Vagina (tissue), 2 donors: ENCODE data around the gene KLHL20. TPM values are rescaled to one million over a fixed set of nuclear protein-coding genes. Genes with fewer than 3 reads are reported as not detected.

Experiments
- DNase-seq, 2 donors: peaks; one replicate each; pipeline ENCODE4 v3.0.0-alpha.2; 2017; ENCODE audit errors: extremely low spot score in 2 of 2
- H3K27ac ChIP-seq: fragments of 200-600 bp; sonication (generic); one replicate; pipeline ENCODE4 v1.5.1; 2019
- H3K27me3 ChIP-seq: fragments of 200-600 bp; sonication (generic); one replicate; pipeline ENCODE4 v1.5.1; 2019
- H3K36me3 ChIP-seq, 2 donors: fragments of 200-600 bp; sonication (generic); one replicate each; pipeline ENCODE4 v1.5.1; 2017 to 2019
- H3K4me1 ChIP-seq: fragments of 200-600 bp; sonication (generic); one replicate; pipeline ENCODE4 v1.5.1; 2019
- H3K4me3 ChIP-seq, 2 donors: fragments of 200-600 bp; sonication (generic); 1 replicate in 1 of 2; 2 replicates in 1 of 2; pipeline ENCODE4 v1.5.1; 2016 to 2019
- H3K9me3 ChIP-seq: fragments of 200-600 bp; sonication (generic); one replicate; pipeline ENCODE4 v1.5.1; 2019
- POLR2A ChIP-seq, 2 donors: fragments of 450-650 bp; IDR thresholded peaks; one replicate each; pipeline ENCODE4 v1.6.1; 2017; ENCODE audit warnings: antibody characterized with exemption in 2 of 2, mild to moderate bottlenecking in 2 of 2, moderate library complexity in 2 of 2
- POLR2AphosphoS5 ChIP-seq, 2 donors: sonication (generic); formaldehyde crosslinking; IDR thresholded peaks; one replicate each; pipeline ENCODE4 v1.9.0; 2017; ENCODE audit warnings: antibody characterized with exemption in 2 of 2, mild to moderate bottlenecking in 2 of 2, low read depth in 1 of 2; ENCODE audit not compliant: insufficient read depth in 1 of 2
- intact Hi-C: fragments of 100-400 bp; cut with DNase I; formaldehyde crosslinking; loops from one replicate; pipeline ENCODE4 v1.15.1; 2023
- small RNA-seq: library from RNA; depleted of rRNA; stranded (forward); fragments of <200 nt; gene quantifications from one replicate; pipeline ENCODE3, GENCODE V24; 2016
- total RNA-seq: library from RNA; depleted of rRNA; stranded (reverse); fragments of >200 nt; gene quantifications from one replicate; pipeline ENCODE4 v1.2.3, GENCODE V29; 2016
- TF ChIP-seq, protein P1 (sequence below), 3 experiments: fragments of 450-650 bp in 2 of 3; fragments of 200-600 bp in 1 of 3; sonication (generic) in 1 of 3; IDR thresholded peaks; one replicate each; pipeline ENCODE4 v1.5.1; 2017 to 2019; ENCODE audit warnings: antibody characterized with exemption in 3 of 3, mild to moderate bottlenecking in 2 of 3, moderate library complexity in 2 of 3

KLHL20 gene
- total RNA-seq, 1 donor from 2014 or later = 14.7 TPM

DNA sequence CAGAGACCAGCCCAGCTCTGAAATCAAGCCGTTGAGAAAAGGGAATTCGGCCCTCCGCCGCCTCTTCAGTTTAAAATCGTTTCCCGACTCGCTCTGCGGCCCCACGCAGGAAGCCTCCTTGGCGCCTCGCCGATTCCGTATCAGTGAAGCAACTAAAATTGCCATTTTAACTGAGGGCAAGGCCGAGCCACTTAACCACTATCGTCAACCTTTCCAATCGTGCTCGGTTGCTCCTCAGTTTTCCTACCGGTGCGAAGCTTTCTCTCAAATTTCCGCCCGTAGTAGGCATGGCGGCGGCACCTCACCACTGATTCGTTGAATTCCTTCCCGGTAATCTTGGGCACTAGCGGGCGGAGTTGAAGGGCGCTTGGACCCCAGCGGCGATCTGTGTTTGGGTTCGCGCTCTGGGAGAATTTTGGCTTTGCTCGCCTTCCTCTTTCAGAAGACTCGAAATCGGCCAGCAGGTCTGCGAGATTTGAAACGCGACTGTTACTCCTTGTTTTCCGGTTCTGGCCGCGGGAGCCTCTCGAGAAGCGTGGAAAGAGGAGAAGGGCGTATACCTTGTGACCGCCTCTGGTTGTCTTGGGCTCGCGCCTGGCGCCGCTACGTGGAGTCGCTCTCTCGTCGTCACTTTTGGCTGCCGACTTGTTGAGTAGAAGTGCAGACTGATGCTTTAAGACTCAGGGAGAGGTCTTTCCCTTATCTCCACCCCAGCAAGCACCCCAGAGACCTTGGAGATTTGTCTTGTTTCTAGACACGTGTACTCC, 109.7 kb downstream of the KLHL20 start, which contains the start of the genes CENPL and DARS2:
Gene CENPL, minus strand, starts transcription at position 569 of the 767 bp plus-strand sequence. CDS start 13,584 bp downstream, outside the sequence.
Gene DARS2, plus strand, starts transcription at position 359 of the 767 bp plus-strand sequence. CDS start 557 bp downstream, outside the sequence.
- Histone ChIP-seq H3K27me3 (no peaks in the 10 kb centered on the region), H3K4me3 (peak within 1 kb of the TSS; percentile 60 to 81), H3K9me3 (no peaks in the 10 kb centered on the region), H3K27ac (peak within 1 kb of the TSS; percentile 87), H3K36me3 (peaks cover 0 to 6% of the 10 kb centered on the region in 2 donors), H3K4me1 (peaks cover 15% of the 10 kb centered on the region)
- peak; percentile 89 to 96 for TF ChIP-seq POLR2AphosphoS5 (IDR thresholded peaks at IDR 0.05; ENCODE audit: insufficient read depth in 1 of 2, low read depth in 1 of 2)
- peak in 1 of 2 donors; percentile 17 for TF ChIP-seq POLR2A (IDR thresholded peaks at IDR 0.05)
- TF ChIP-seq, protein P1, sequence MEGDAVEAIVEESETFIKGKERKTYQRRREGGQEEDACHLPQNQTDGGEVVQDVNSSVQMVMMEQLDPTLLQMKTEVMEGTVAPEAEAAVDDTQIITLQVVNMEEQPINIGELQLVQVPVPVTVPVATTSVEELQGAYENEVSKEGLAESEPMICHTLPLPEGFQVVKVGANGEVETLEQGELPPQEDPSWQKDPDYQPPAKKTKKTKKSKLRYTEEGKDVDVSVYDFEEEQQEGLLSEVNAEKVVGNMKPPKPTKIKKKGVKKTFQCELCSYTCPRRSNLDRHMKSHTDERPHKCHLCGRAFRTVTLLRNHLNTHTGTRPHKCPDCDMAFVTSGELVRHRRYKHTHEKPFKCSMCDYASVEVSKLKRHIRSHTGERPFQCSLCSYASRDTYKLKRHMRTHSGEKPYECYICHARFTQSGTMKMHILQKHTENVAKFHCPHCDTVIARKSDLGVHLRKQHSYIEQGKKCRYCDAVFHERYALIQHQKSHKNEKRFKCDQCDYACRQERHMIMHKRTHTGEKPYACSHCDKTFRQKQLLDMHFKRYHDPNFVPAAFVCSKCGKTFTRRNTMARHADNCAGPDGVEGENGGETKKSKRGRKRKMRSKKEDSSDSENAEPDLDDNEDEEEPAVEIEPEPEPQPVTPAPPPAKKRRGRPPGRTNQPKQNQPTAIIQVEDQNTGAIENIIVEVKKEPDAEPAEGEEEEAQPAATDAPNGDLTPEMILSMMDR (IDR thresholded peaks at IDR 0.05) = peak in 1 of 3 experiments; percentile 20
- intact Hi-C loops = loop anchor here (1.0 to 10.0 kb wide), 2 partner anchors 347 to 400 kb away; partner anchors contain the start of gene PRDX6
- peak; percentile 96 to 98 for DNase-seq

DNA sequence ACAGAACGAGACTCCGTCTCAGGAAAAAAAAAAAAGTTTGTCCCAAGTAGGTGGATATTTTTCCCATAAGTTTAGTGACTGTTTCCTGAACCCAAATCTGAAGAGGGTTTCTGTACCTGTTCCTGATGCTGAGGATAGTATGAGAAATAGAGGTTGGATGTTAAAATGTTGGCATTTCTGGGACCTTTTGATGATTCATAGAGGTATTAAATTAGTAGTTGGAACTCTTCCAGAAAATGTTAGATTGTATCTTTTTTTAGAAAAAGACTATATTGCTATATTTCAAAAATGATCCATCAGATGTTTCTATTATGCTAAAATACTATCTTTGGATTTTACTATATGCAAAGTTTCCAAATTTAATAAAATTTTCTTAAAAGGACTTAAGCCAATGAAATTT, 112.8 kb downstream of the KLHL20 start:
- intact Hi-C loops = loop anchor here (10.0 kb wide), 1 partner anchor 403 kb away; no protein-coding TSS in a partner anchor

DNA sequence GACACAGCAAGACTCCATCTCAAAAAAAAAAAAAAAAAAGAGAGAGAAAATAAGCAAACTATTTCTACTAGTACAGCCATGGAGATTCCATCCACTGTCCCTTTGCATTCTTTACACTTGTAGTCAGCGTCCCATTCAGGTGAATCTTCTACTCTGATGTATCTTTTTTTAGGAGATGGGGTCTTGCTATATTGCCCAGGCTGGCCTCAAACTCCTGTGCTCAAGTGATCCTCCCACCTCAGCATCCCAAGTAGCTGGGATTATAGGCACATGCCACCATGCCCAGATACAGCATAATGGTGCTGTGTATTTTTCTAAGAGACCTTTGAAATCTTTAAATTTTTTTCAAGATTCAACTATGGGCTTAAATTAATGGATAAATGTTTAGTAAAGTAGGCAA, 118.0 kb downstream of the KLHL20 start:
- Histone ChIP-seq H3K36me3 (peaks cover 0 to 40% of the 10 kb centered on the region in 2 donors), H3K4me1 (no peaks in the 10 kb centered on the region), H3K27me3 (no peaks in the 10 kb centered on the region), H3K9me3 (no peaks in the 10 kb centered on the region), H3K4me3 (no peak overlapping the region), H3K27ac (no peak overlapping the region)
- TF ChIP-seq, protein P1 (IDR thresholded peaks at IDR 0.05) = no peak
- intact Hi-C loops = no loop called here
- no peak for DNase-seq

More for the DNA sequence above, 112.8 kb downstream of the KLHL20 start:
- Histone ChIP-seq H3K27ac (no peak overlapping the region), H3K9me3 (no peaks in the 10 kb centered on the region), H3K27me3 (no peaks in the 10 kb centered on the region), H3K4me3 (no peak overlapping the region), H3K36me3 (peaks cover 0 to 6% of the 10 kb centered on the region in 2 donors), H3K4me1 (peaks cover 14% of the 10 kb centered on the region)
- TF ChIP-seq POLR2A (IDR thresholded peaks at IDR 0.05) = no peak
- no peak for TF ChIP-seq POLR2AphosphoS5 (IDR thresholded peaks at IDR 0.05; ENCODE audit: insufficient read depth in 1 of 2, low read depth in 1 of 2)
- TF ChIP-seq, protein P1 (IDR thresholded peaks at IDR 0.05) = no peak
- no peak for DNase-seq

Small RNAs within 50 kb of the gene (small RNA-seq; reads per million reads assigned to genes)
- gene BX248409.1 = not detected
- gene RF00019 = not detected

Other genes starting within 250 kb of the KLHL20 start
- gene PRDX6, start 237.6 kb upstream of the KLHL20 start, total RNA-seq = 245 TPM
- gene SLC9C2, start 111.9 kb upstream of the KLHL20 start, total RNA-seq = not detected
- gene TEX50, start 79.6 kb upstream of the KLHL20 start, total RNA-seq = not detected
- not detected for gene ANKRD45, start 45.1 kb upstream of the KLHL20 start, total RNA-seq
- gene DARS2, start 109.7 kb downstream of the KLHL20 start, total RNA-seq = 6.4 TPM
- 3.7 TPM for gene CENPL, start 109.9 kb downstream of the KLHL20 start, total RNA-seq
- gene GAS5, start 153.0 kb downstream of the KLHL20 start, total RNA-seq = 466 TPM
- 6.6 TPM for gene ZBTB37, start 153.4 kb downstream of the KLHL20 start, total RNA-seq
- not detected for gene SERPINC1, start 202.3 kb downstream of the KLHL20 start, total RNA-seq